ENCODE data around the gene MCC. TPM values are rescaled to one million over a fixed set of nuclear protein-coding genes. Genes with fewer than 3 reads are reported as not detected.

The MCC gene
- total RNA-seq, 1 donor from 2014 or later, result 33.9 TPM

- H3K9me3 Mint-ChIP-seq, result no peaks in the 10 kb centered on the region
- no peak for TF ChIP-seq CTCF (IDR thresholded peaks at IDR 0.05; ENCODE audit: unreplicated experiment)
- DNase-seq (ENCODE audit: low spot score in 2 of 2, unreplicated experiment in 2 of 2), result no peak
- peaks cover 29% of the 10 kb centered on the region for H3K4me1 Mint-ChIP-seq
- H3K27me3 Mint-ChIP-seq (ENCODE audit: low read depth), result no peaks in the 10 kb centered on the region
- no peak overlapping the region for H3K4me3 Mint-ChIP-seq
- no peaks in the 10 kb centered on the region for H3K36me3 Mint-ChIP-seq
- peak overlapping the region; percentile 51 for H3K27ac Mint-ChIP-seq
Measured at GRCh38 chr5:113167985-113168384, 320.3 kb downstream of the MCC start.

GRCh38 chr5:113166852-113167366, 321.3 kb downstream of the MCC start:
- no peak for TF ChIP-seq CTCF (IDR thresholded peaks at IDR 0.05; ENCODE audit: unreplicated experiment)
- Mint-ChIP-seq H3K27ac (no peak overlapping the region), H3K36me3 (no peaks in the 10 kb centered on the region), H3K9me3 (no peaks in the 10 kb centered on the region), H3K4me1 (peaks cover 27% of the 10 kb centered on the region), H3K4me3 (no peak overlapping the region), H3K27me3 (ENCODE audit: low read depth) (no peaks in the 10 kb centered on the region)
- no peak for DNase-seq (ENCODE audit: low spot score in 2 of 2, unreplicated experiment in 2 of 2)

- Mint-ChIP-seq H3K27ac (no peak overlapping the region), H3K36me3 (no peaks in the 10 kb centered on the region), H3K9me3 (no peaks in the 10 kb centered on the region), H3K4me3 (no peak overlapping the region), H3K4me1 (peaks cover 32% of the 10 kb centered on the region), H3K27me3 (ENCODE audit: low read depth) (no peaks in the 10 kb centered on the region)
- no peak for DNase-seq (ENCODE audit: low spot score in 2 of 2, unreplicated experiment in 2 of 2)
- TF ChIP-seq CTCF (IDR thresholded peaks at IDR 0.05; ENCODE audit: unreplicated experiment), result no peak
Measured at GRCh38 chr5:113166261-113166660, 322.0 kb downstream of the MCC start.

- no peak for DNase-seq (ENCODE audit: low spot score in 2 of 2, unreplicated experiment in 2 of 2)
- Mint-ChIP-seq H3K4me3 (no peak overlapping the region), H3K27ac (no peak overlapping the region), H3K36me3 (no peaks in the 10 kb centered on the region), H3K9me3 (no peaks in the 10 kb centered on the region), H3K27me3 (ENCODE audit: low read depth) (no peaks in the 10 kb centered on the region), H3K4me1 (peaks cover 35% of the 10 kb centered on the region)
- TF ChIP-seq CTCF (IDR thresholded peaks at IDR 0.05; ENCODE audit: unreplicated experiment), result no peak
Measured at GRCh38 chr5:113164021-113164420, 324.2 kb downstream of the MCC start.

GRCh38 chr5:113163328-113163727, 324.9 kb downstream of the MCC start:
- Mint-ChIP-seq H3K9me3 (no peaks in the 10 kb centered on the region), H3K27ac (no peak overlapping the region), H3K4me1 (peaks cover 30% of the 10 kb centered on the region), H3K27me3 (ENCODE audit: low read depth) (no peaks in the 10 kb centered on the region), H3K4me3 (no peak overlapping the region), H3K36me3 (no peaks in the 10 kb centered on the region)
- DNase-seq (ENCODE audit: low spot score in 2 of 2, unreplicated experiment in 2 of 2), result no peak
- TF ChIP-seq CTCF (IDR thresholded peaks at IDR 0.05; ENCODE audit: unreplicated experiment), result no peak

GRCh38 chr5:113162770-113163169, 325.5 kb downstream of the MCC start:
- TF ChIP-seq CTCF (IDR thresholded peaks at IDR 0.05; ENCODE audit: unreplicated experiment), result no peak

More at GRCh38 chr5:113162770-113163169, 325.5 kb downstream of the MCC start:
- no peak overlapping the region for H3K27ac Mint-ChIP-seq
- no peak for DNase-seq (ENCODE audit: low spot score in 2 of 2, unreplicated experiment in 2 of 2)
- no peaks in the 10 kb centered on the region for H3K27me3 Mint-ChIP-seq (ENCODE audit: low read depth)
- no peaks in the 10 kb centered on the region for H3K9me3 Mint-ChIP-seq
- peaks cover 24% of the 10 kb centered on the region for H3K4me1 Mint-ChIP-seq
- H3K36me3 Mint-ChIP-seq, result no peaks in the 10 kb centered on the region
- H3K4me3 Mint-ChIP-seq, result no peak overlapping the region

Data from mesothelial cell of epicardium (in vitro differentiated cells).